KMS-11 (cell line): ENCODE data around the gene CNGB1.

ENCODE experiments used
- H2AFZ ChIP-seq: fragments of 200-600 bp; sonication (generic); 2 replicates; pipeline ENCODE4 v1.6.1; 2016; ENCODE audit warnings: antibody characterized with exemption, mixed run types, low read depth
- H3K27ac ChIP-seq: fragments of 200-600 bp; sonication (generic); 2 replicates; pipeline ENCODE4 v1.6.1; 2016; ENCODE audit warnings: mild to moderate bottlenecking, mixed run types
- H3K27me3 ChIP-seq: fragments of 200-600 bp; sonication (generic); 2 replicates; pipeline ENCODE4 v1.6.1; 2017; ENCODE audit warnings: mild to moderate bottlenecking, low read depth, mixed run types, moderate library complexity; ENCODE audit not compliant: insufficient read depth
- H3K36me3 ChIP-seq: fragments of 200-600 bp; sonication (generic); 2 replicates; pipeline ENCODE4 v1.6.1; 2017; ENCODE audit warnings: mild to moderate bottlenecking, mixed run types; ENCODE audit not compliant: insufficient read depth
- H3K4me1 ChIP-seq: fragments of 200-600 bp; sonication (generic); 2 replicates; pipeline ENCODE4 v1.6.1; 2016; ENCODE audit warnings: mild to moderate bottlenecking, low read depth, mixed run types; ENCODE audit not compliant: poor library complexity, severe bottlenecking
- H3K4me2 ChIP-seq: fragments of 200-600 bp; sonication (generic); 2 replicates; pipeline ENCODE4 v1.7.0; 2016; ENCODE audit warnings: mild to moderate bottlenecking, mixed run types
- H3K4me3 ChIP-seq: fragments of 200-600 bp; sonication (generic); IDR thresholded peaks from 2 replicates; pipeline ENCODE4 v1.6.1; 2017; ENCODE audit warnings: low read depth, low read length, mixed read lengths; ENCODE audit not compliant: insufficient read depth
- H3K79me2 ChIP-seq: fragments of 200-600 bp; sonication (generic); 2 replicates; pipeline ENCODE4 v1.6.1; 2016; ENCODE audit warnings: low read depth, mixed run types; ENCODE audit not compliant: insufficient read depth
- H3K9ac ChIP-seq: fragments of 200-600 bp; sonication (generic); 2 replicates; pipeline ENCODE4 v1.6.1; 2016; ENCODE audit warnings: mild to moderate bottlenecking, mixed run types
- H4K20me1 ChIP-seq: fragments of 200-600 bp; sonication (generic); 2 replicates; pipeline ENCODE4 v1.6.1; 2016; ENCODE audit warnings: mild to moderate bottlenecking, mixed run types; ENCODE audit not compliant: insufficient read depth
- TF ChIP-seq, protein P1 (sequence below): fragments of 200-600 bp; sonication (generic); conservative IDR thresholded peaks from 2 replicates; pipeline ENCODE4 v1.6.1; 2017; ENCODE audit warnings: low read depth, mild to moderate bottlenecking, antibody characterized with exemption, low read length, moderate library complexity, mixed read lengths

The CNGB1 gene

DNA sequence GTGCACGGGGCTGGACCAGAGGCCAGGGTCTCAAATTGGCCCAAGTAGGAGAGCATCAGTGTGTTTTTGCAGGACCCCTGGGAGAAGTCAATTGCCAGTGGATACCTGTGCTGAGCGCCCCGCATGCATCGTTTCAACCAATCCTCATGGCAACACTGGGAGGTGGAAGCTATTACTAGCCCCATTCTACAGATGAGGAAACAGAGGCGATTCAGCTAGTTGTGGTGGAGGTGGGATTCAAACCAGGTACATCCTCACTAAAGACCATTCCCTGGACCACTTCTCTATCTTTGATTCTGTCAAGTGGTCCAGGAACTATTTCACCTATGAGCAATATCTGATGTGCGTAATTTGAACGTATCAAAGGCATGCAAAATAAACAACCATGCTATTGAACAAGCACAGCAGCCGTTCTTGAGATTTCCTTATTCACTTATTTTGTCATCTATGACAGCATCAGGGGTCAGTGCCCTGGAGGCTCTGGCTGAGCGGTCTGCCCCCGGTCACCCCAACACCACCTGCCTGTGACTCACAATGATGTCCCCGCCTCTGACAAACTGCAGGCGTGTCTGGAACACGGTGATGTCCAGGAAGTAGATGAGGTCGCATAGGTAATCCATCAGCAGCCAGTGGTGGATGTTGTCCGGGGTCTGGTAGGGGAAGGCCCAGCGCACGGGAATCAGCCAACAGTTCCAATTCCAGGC is 54.0 kb downstream of the CNGB1 start:
- Histone ChIP-seq H3K79me2 (no peaks in the 10 kb centered on the region), H3K4me1 (peaks cover 26% of the 10 kb centered on the region), H2AFZ (no peak overlapping the region), H3K4me2 (no peak overlapping the region), H3K36me3 (no peaks in the 10 kb centered on the region), H3K4me3 (no peak overlapping the region), H3K27me3 (no peaks in the 10 kb centered on the region), H3K27ac (no peak overlapping the region), H3K9ac (no peak overlapping the region), H4K20me1 (no peaks in the 10 kb centered on the region)
- TF ChIP-seq, protein P1, sequence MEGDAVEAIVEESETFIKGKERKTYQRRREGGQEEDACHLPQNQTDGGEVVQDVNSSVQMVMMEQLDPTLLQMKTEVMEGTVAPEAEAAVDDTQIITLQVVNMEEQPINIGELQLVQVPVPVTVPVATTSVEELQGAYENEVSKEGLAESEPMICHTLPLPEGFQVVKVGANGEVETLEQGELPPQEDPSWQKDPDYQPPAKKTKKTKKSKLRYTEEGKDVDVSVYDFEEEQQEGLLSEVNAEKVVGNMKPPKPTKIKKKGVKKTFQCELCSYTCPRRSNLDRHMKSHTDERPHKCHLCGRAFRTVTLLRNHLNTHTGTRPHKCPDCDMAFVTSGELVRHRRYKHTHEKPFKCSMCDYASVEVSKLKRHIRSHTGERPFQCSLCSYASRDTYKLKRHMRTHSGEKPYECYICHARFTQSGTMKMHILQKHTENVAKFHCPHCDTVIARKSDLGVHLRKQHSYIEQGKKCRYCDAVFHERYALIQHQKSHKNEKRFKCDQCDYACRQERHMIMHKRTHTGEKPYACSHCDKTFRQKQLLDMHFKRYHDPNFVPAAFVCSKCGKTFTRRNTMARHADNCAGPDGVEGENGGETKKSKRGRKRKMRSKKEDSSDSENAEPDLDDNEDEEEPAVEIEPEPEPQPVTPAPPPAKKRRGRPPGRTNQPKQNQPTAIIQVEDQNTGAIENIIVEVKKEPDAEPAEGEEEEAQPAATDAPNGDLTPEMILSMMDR: no peak

DNA sequence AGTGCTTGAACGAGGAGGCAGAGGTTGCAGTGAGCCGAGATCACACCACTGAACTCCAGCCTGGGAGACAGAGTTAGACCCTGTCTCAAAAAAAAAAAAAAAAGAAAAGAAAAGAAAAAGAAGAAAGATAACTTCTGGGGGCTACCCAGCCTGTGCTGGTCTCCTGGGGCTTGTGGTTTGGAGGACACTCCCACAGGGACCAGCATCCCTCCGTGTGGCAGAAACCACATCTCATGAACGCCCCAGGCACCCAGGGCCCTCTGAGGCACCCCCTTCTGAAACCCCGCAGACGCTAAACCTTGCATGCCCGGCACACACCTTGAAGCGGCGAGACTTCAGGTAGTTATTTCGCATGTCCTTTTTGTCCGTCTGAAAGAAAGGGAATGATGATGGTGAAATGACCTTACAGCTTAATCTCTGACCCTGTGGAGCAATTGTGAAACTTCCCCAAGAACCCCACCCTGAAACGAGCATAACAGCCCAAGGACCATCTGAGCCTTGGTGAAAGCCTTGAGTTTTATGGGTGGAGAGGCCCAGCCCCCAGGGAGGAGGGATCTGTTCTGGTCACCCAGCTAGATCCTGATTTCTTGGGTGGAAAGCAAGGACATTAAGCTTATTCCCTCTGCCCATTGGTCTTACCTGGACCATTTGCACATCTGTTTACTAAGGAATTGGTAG is 55.0 kb downstream of the CNGB1 start:
- peaks cover 17% of the 10 kb centered on the region for H3K4me1 ChIP-seq
- no peaks in the 10 kb centered on the region for H3K79me2 ChIP-seq
- no peaks in the 10 kb centered on the region for H3K36me3 ChIP-seq
- no peak overlapping the region for H2AFZ ChIP-seq
- no peaks in the 10 kb centered on the region for H3K27me3 ChIP-seq
- no peaks in the 10 kb centered on the region for H4K20me1 ChIP-seq
- no peak overlapping the region for H3K9ac ChIP-seq
- H3K27ac ChIP-seq: no peak overlapping the region
- TF ChIP-seq, protein P1: no peak
- H3K4me3 ChIP-seq: no peak overlapping the region
- no peak overlapping the region for H3K4me2 ChIP-seq

DNA sequence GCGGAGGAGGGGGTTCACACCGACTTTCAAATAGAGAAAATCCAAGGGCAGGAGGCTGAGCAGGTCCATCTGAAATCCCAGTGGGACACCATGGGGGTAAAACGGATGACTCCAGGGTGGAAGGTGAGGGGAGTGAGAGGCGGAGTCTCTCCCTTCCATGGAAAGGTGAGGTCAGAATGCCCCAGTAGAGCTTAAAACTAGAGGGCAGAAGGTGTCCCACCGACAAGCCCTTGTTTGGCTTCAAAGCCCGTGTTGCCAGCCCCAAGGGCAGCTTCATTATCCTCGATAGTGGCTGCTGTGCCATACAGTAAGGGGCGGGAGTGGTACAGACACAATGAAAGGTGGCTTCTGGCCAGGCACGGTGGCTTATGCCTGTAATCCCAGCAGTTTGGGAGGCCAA is 55.7 kb downstream of the CNGB1 start:
- Histone ChIP-seq H3K27me3 (no peaks in the 10 kb centered on the region), H2AFZ (no peak overlapping the region), H3K4me1 (peaks cover 10% of the 10 kb centered on the region), H4K20me1 (no peaks in the 10 kb centered on the region), H3K4me2 (no peak overlapping the region), H3K4me3 (no peak overlapping the region), H3K27ac (no peak overlapping the region), H3K79me2 (no peaks in the 10 kb centered on the region), H3K36me3 (no peaks in the 10 kb centered on the region), H3K9ac (no peak overlapping the region)
- TF ChIP-seq, protein P1: no peak

DNA sequence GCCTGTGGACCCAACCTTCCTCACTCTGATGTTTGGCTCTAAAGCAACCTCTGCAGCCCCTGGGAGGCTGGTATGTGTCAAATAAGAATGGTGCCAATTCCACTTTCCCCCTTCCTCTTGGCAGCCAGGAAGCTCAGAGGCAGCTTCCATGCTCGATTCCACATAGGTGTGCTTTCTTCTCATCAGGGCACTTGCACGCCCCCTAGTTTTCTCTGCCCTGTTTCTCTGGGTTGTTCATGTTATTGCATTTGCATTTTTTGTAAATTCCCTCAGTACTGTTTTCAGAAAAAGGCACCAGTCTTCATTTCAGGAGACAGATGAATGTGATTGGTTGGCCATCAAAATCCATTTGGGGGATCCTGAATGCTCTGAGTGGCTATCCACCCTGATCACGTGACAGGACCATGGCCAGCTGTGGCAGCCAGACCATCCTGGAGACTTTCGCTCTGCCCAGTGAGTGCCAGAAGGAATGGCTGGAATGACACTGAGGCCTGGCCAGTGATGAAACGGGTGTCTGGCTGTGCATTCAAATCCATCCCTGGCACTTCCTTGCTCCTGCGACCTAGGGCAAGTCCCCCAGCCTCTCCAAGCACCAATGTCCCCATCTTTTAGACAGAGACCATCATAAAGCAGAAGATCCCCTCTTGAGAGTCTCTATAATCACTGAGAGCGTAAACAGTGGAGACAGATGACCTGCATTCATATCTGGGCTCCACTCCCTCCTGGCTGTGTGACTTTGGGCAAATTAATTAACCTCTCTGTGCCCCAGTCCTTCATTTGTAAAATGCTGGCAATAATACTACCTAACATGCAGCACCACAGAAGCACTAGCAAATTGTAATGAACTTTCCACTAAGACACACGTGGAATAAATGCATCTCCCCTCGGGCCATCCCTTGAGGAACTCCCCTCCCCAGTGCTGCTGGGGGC is 56.4 kb downstream of the CNGB1 start:
- Histone ChIP-seq H2AFZ (no peak overlapping the region), H3K4me2 (no peak overlapping the region), H3K27me3 (no peaks in the 10 kb centered on the region), H3K79me2 (no peaks in the 10 kb centered on the region), H3K36me3 (no peaks in the 10 kb centered on the region), H3K27ac (no peak overlapping the region), H3K4me3 (no peak overlapping the region), H3K9ac (no peak overlapping the region), H4K20me1 (no peaks in the 10 kb centered on the region), H3K4me1 (peaks cover 2% of the 10 kb centered on the region)
- TF ChIP-seq, protein P1: no peak
